DMS53 treated with DMSO at 0.1 percent for 48 hours (cell line): ENCODE measurements around the gene RFTN1.
A peak's percentile ranks its signal among the peaks of the same experiment; 100 is the strongest.

Experiments
- DNase-seq: peaks from one replicate; lab custom pipeline; 2025; ENCODE audit not compliant: unreplicated experiment; lab: John Stamatoyannopoulos, UW

RFTN1 gene

DNA sequence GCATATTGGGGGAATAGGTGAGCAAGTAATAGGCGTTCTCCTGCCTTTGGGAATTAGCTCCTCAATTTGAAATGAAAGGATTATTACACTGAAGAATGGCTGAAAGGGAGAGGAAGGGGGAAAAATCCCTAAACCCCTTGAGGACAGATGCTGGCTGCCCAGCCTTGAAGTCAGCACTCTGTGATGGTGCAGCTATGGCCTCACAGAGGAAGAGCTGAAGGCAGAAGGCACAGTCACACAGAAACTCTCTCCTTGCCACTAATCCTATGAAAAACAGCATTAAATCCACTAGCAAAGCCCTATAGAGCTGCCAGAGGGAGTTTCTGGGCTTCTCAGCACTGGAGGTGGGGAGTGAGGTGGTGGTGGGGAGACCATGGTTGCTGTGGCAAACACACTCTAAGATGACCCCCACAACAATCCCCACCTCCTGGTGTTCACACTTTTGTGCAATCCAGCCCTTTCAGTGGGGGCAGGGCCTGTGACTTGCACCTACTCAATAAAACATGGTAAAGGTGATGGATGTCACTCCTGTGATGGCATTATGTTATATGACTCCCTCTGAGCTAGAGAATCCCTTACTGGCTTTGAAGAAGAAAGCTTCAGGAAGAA lies 101.2 kb downstream of the RFTN1 start:
- no peak for DNase-seq

- no peak for DNase-seq
Observed at GRCh38 chr3:16411441-16411840, 102.1 kb downstream of the RFTN1 start.

DNA sequence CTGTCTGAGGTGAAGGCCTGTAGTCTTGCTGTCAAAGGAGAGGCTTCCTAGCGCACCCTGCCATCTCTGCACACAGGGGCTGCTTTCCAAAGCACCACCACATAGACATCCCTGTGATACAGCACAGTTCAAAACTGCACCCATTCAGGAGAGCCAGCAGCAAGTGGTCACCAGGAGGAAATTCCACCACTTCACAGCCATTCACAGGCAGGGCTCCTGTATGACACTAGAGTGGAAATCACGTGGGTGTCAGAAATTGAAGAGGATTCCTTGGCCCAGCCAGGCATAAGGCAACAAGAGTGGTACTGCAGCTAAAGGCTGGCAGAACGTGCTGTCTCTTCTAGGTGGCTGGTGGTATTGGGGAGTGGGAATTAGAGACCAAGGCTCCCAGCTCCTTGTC lies 102.8 kb downstream of the RFTN1 start:
- no peak for DNase-seq

- DNase-seq: no peak
Observed at GRCh38 chr3:16409032-16409431, 104.5 kb downstream of the RFTN1 start.

DNA sequence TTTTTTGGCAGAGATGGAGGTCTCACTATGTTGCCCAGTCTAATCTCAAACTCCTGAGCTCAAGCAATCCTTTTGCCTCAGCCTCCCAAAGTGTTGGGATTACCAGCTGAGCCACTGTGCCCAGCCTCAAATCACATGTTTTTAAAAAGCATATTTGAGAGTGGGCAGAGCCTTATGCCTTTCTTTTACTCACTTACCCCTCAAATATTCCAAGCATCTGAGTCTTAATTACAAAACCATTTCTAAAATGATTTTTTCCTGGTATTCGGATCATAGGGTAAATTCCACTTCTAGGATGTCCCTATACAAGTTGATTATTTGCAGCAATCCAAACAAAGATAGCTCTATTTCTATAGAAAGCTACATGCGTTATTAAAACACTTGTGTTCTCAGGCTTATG lies 106.1 kb downstream of the RFTN1 start:
- DNase-seq: no peak

DNA sequence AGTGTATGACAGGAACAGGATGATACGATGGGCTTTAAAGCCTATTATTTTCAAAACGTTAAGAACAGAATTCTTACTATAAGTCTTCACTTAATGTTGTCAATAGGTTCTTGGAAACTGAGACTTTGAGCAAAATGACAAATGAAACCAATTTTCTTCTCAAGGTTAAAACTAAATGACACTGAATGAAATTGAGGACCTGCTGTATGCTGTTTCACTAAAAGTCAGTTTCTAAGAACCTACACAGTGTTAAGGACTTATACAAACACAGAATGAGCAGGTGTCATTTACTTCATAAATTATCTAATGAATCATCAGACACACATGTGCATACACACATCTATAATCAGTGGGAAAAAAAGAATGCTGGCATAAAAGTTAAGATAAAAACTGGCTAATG lies 106.9 kb downstream of the RFTN1 start:
- DNase-seq: no peak

DNA sequence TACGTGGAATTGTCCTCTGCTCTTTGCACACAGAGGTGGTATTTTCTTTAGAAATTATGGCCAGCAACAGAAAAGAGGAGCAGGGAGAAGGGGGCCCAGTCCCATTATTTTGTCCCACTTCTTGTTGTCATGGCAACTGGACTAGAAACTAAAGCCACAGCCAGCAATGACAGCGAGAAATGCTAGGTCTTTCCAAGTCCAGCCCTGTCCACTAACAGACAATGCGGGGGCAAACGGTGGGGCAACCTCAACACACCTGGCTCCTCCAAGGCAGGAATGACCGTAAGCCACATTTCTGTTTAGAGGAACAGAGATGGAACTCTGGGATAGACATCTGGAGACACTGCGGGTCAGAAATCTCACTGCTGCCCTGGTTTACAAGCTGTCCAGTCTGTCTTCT lies 107.3 kb downstream of the RFTN1 start:
- DNase-seq: no peak

DNA sequence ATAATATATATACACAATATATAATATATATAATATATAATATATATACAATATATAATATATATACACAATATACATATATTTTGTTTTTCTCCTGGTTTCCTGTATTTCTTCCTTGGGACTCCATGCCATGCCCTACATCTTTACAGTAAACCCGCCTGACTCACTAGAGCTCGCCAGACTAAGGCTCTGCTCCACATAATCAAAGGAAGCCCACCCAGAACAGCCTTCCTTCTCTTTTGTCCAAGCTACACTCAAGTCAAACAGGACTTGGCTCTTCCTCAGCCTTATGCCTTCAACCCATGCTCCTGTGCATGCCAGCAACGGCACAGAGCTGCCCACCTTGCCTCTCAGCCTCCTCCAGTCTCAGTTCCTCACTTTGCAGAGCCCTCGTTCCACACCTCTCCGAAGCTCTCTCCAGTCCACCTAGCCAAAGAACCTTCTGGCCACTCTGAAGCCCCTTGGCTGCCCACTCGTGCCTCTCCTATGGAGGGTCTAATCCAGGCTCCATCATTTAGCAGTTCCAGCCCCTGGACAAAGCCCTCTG lies 109.1 kb downstream of the RFTN1 start:
- no peak for DNase-seq

- DNase-seq: no peak
Observed at GRCh38 chr3:16402451-16402850, 111.0 kb downstream of the RFTN1 start.

GRCh38 chr3:16401273-16401672 lies 112.2 kb downstream of the RFTN1 start:
- DNase-seq: no peak

DNA sequence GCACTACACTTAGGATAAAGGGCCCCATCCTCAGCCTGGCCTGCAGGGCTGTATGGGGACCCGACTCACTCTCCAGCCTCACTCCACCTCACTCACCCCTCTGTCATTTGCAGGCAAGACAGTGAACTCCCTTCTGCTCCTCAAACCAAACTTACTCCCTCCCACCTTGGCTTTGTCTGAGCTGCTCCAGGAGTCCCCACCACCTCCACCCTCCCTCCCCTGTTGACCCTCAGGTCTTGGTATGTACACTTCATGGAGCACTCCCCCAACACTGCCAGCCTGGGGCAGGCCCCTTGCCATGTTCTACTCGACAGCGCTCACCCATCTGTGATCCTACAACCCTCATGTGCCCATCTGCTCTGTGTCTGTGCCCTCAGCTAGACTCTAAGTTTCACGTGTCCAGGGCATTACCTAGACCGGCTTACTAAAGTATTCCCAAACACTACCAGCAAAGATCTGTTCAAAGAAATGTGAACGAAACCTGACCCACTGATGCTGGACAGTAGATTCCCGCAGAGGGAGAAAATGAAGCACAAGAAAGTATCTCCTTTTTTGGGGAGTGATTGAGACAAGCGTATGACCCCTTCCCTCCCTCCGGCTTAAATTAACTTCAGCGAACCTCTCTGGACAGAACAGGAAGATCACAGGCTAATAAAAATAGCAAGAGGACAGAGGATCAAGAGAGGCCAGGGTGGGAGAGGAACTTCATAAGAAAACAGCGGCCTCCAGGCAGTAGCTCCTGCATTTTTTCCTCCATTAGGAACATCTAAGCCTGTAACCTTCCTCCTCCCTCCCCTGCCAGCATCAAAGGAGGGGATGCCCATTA lies 113.2 kb downstream of the RFTN1 start:
- DNase-seq: no peak

GRCh38 chr3:16399473-16399872 lies 114.0 kb downstream of the RFTN1 start:
- peak; percentile 3 for DNase-seq

GRCh38 chr3:16398648-16399047 lies 114.9 kb downstream of the RFTN1 start:
- no peak for DNase-seq

GRCh38 chr3:16396202-16396601 lies 117.3 kb downstream of the RFTN1 start:
- no peak for DNase-seq

DNA sequence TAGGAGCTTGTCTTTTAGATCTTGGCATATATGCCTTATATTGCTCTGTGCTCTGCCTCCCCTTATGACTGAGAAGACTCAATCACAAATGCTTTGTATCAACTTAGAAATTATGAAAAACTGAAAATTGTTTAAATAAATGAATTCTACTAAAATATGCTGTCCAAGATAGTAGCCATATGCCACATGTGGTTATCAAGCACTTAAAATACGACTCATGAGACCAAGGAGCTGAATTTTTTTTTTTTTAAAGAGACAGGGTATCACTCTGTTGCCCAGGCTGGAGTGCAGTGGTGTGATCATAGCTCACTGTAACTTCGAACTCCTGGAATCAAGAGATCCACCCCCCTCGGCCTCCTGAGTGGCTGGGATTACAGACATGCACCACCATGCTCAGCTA lies 118.3 kb downstream of the RFTN1 start:
- DNase-seq: no peak

DNA sequence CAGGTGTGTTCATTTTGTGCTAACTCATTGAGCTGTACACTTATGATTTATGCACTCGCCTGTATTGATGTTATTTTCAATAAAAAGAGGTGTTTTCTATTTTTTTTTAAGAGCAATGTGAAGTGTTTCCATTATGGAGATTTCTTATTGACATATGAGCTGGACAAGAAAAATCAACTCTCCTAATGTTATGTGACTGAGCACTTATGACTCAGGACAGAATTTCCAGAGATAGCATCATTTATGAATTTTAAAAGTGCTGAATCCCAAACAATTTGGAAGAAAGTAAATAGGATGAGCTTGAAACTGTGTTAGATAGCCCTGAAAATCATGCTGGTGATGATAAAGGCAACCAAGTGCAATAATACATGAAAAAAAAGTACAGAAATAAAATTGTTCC lies 118.9 kb downstream of the RFTN1 start:
- DNase-seq: no peak

DNA sequence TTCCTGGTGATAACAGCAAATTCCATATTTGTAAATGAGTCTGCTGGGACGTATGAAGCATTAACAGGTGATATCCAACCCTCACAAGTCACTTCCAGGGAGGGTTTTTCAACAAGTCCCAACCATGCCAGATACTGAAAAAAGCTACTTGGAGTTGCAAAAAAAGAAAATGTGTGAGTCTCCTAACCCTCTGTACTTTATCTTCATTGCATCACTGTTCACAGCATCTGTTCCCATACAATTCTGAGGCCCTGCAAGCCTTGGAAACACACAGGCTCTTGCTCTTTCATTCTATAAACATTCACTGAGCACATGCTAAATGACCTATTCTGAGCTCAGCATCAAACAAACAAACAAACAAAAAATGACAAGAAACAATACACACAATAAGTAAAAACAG lies 120.8 kb downstream of the RFTN1 start:
- DNase-seq: no peak

DNA sequence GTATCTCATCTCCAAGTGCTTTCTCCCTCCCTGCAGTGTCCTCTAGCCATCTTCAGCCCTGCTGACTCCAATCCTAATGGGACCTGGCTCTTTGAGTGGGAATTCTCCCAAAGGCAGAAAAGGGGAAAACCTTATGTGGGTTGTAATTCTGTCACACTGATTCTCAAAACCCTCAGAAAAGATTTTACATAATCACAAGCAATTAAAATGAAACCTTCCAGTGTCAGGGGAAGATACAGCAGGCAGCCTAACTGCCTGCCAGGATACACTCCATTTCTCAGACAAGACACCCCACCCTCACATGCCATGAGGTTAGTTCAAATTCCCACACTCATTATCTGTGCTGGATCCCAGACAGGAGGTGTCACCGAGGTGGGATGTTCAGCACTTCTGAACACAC lies 121.4 kb downstream of the RFTN1 start:
- DNase-seq: no peak

DNA sequence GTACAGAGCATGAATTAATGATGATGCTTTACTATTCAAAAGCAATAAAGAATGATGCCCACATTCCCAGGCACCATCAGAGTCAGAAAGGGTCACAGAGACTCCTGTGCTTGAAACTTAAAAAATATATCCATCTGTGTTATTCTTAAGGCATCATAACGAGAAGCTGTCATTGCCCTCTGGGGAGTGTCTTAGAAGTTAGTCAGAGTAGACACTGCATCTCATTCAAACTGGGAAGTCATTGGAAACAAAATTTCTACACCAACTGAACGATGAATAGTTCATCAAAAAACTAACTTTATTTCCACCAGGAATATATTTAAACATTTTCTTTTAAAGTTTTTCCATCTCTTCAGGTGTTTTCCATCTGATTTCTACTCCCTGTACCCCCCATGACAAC lies 122.9 kb downstream of the RFTN1 start:
- no peak for DNase-seq

GRCh38 chr3:16388850-16389441 lies 124.6 kb downstream of the RFTN1 start:
- DNase-seq: no peak

DNA sequence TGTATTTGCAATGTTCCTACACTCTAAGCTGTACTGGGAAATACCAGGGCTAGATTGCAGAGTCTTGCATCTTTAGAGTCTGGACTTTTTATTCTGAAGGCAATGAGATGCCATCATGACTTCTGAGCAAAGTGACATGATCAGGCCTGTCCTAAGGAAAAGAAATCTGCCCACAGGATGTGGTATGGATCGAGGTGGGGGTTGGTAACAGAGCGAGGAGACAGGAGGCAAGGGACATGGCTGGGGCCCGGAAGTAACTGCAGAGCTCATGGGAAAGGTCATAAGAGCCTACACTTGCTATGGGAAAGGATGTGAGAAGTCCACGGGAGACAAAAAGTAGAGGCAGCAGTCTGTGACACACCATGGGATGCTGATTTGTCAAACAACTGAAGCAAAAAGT lies 126.9 kb downstream of the RFTN1 start:
- DNase-seq: no peak

- no peak for DNase-seq
Observed at GRCh38 chr3:16385151-16385550, 128.3 kb downstream of the RFTN1 start.
